AG10803 (cell line): ENCODE data around the gene DNAH11.

Experiments
- DNase-seq: peaks from one replicate; pipeline ENCODE4 v3.0.0; 2010; ENCODE audit warnings: low read depth
- H3K4me3 ChIP-seq: 2 replicates; pipeline ENCODE4 v1.5.1; 2011; ENCODE audit warnings: mild to moderate bottlenecking, low read length, control low read depth
- CTCF ChIP-seq: conservative IDR thresholded peaks from 2 replicates; pipeline ENCODE4 v1.5.1; 2011; ENCODE audit warnings: mild to moderate bottlenecking, low read length, control low read depth, inconsistent platforms

Gene DNAH11

GRCh38 chr7:21641546-21641945 lies 98.7 kb downstream of the DNAH11 start:
- no peak for TF ChIP-seq CTCF
- DNase-seq = no peak
- H3K4me3 ChIP-seq = no peak overlapping the region

- no peak for TF ChIP-seq CTCF
- H3K4me3 ChIP-seq = no peak overlapping the region
- no peak for DNase-seq
These were observed 99.6 kb downstream of the DNAH11 start for GRCh38 chr7:21642422-21642821.

- TF ChIP-seq CTCF = no peak
- no peak for DNase-seq
- no peak overlapping the region for H3K4me3 ChIP-seq
These were observed 108.9 kb downstream of the DNAH11 start for GRCh38 chr7:21651697-21652096.

- no peak for TF ChIP-seq CTCF
- no peak for DNase-seq
- H3K4me3 ChIP-seq = no peak overlapping the region
These were observed 110.8 kb downstream of the DNAH11 start for GRCh38 chr7:21653623-21654022.

GRCh38 chr7:21656081-21656480 lies 113.2 kb downstream of the DNAH11 start:
- TF ChIP-seq CTCF = no peak
- no peak for DNase-seq

GRCh38 chr7:21656796-21657195 lies 114.0 kb downstream of the DNAH11 start:
- no peak for TF ChIP-seq CTCF
- H3K4me3 ChIP-seq = no peak overlapping the region
- DNase-seq = no peak

More at GRCh38 chr7:21656081-21656480, 113.2 kb downstream of the DNAH11 start:
- H3K4me3 ChIP-seq = no peak overlapping the region

- DNase-seq = no peak
- H3K4me3 ChIP-seq = no peak overlapping the region
- no peak for TF ChIP-seq CTCF
These were observed 127.7 kb downstream of the DNAH11 start for GRCh38 chr7:21670496-21670895.
